Neural cell (in vitro differentiated cells): ENCODE measurements around the gene PCDH9. TPM values are rescaled to one million over a fixed set of nuclear protein-coding genes. Genes with fewer than 3 reads are reported as not detected.

ENCODE experiments used
- H2AFZ ChIP-seq: fragments of 200-600, 300-800 bp; sonication (generic), shearing (Covaris generic); 2 replicates; pipeline ENCODE4 v1.6.0; 2014; ENCODE audit warnings: low read depth, mild to moderate bottlenecking, antibody characterized with exemption, low read length, moderate library complexity
- H3F3A ChIP-seq: fragments of 200-600 bp; shearing (Covaris generic); 2 replicates; pipeline ENCODE4 v1.6.1; 2016; ENCODE audit warnings: mild to moderate bottlenecking, moderate library complexity, mixed read lengths, antibody characterized with exemption, low read length; ENCODE audit not compliant: insufficient read depth, poor library complexity, severe bottlenecking
- H3K27ac ChIP-seq: fragments of 200-600, 300-800 bp; sonication (generic), shearing (Covaris generic); 2 replicates; pipeline ENCODE4 v1.5.1; 2014; ENCODE audit warnings: mild to moderate bottlenecking, low read length, moderate library complexity
- H3K27me3 ChIP-seq: fragments of 300-800, 200-600 bp; sonication (generic), shearing (Covaris generic); 2 replicates; pipeline ENCODE4 v1.6.0; 2014; ENCODE audit warnings: mild to moderate bottlenecking, low read depth, low read length, moderate library complexity; ENCODE audit not compliant: insufficient read depth
- H3K36me3 ChIP-seq: fragments of 300-800, 200-600 bp; sonication (generic), shearing (Covaris generic); 2 replicates; pipeline ENCODE4 v1.5.1; 2014; ENCODE audit warnings: mild to moderate bottlenecking, antibody characterized with exemption, low read length, moderate library complexity; ENCODE audit not compliant: insufficient read depth
- H3K4me2 ChIP-seq: fragments of 300-800, 200-600 bp; sonication (generic), shearing (Covaris generic); 2 replicates; pipeline ENCODE4 v1.6.0; 2014; ENCODE audit warnings: mild to moderate bottlenecking, low read length
- H3K4me3 ChIP-seq: fragments of 300-800, 200-600 bp; sonication (generic), shearing (Covaris generic); 2 replicates; pipeline ENCODE4 v1.5.1; 2014; ENCODE audit warnings: mild to moderate bottlenecking, low read length, moderate library complexity
- H3K79me2 ChIP-seq: fragments of 200-600 bp; shearing (Covaris generic); replicated peaks from 2 replicates; pipeline ENCODE4 v1.6.0; 2014; ENCODE audit warnings: mild to moderate bottlenecking, low read length, moderate library complexity; ENCODE audit not compliant: insufficient read depth
- H3K9ac ChIP-seq: fragments of 300-800, 200-600 bp; sonication (generic), shearing (Covaris generic); 2 replicates; pipeline ENCODE4 v1.6.1; 2016; ENCODE audit warnings: mild to moderate bottlenecking, low read length, mixed read lengths
- H3K9me2 ChIP-seq: fragments of 200-600 bp; shearing (Covaris generic); 2 replicates; pipeline ENCODE4 v1.6.1; 2016; ENCODE audit warnings: mild to moderate bottlenecking, low read length, mixed read lengths; ENCODE audit not compliant: insufficient read depth
- H3K9me3 ChIP-seq: fragments of 200-600, 300-800 bp; sonication (generic), shearing (Covaris generic); 2 replicates; pipeline ENCODE4 v1.6.1; 2016; ENCODE audit warnings: mild to moderate bottlenecking, mixed run types, low read length, moderate library complexity, mixed read lengths
- H4K20me1 ChIP-seq: fragments of 200-600 bp; shearing (Covaris generic); 2 replicates; pipeline ENCODE4 v1.6.1; 2016; ENCODE audit warnings: mild to moderate bottlenecking, mixed run types; ENCODE audit not compliant: insufficient read depth
- CTCF ChIP-seq: fragments of 450-650 bp; IDR thresholded peaks from 2 replicates; pipeline ENCODE4 v1.5.1; 2014; ENCODE audit warnings: antibody characterized with exemption, mild to moderate bottlenecking, moderate library complexity; ENCODE audit not compliant: poor library complexity, severe bottlenecking
- EP300 ChIP-seq: fragments of 450-650 bp; conservative IDR thresholded peaks from 2 replicates; pipeline ENCODE4 v1.6.1; 2014; ENCODE audit warnings: antibody characterized with exemption, mild to moderate bottlenecking, moderate library complexity; ENCODE audit not compliant: poor library complexity, severe bottlenecking
- EZH2 ChIP-seq: fragments of 200-600, 300-800 bp; shearing (Covaris generic), sonication (generic); IDR thresholded peaks from 2 replicates; pipeline ENCODE4 v1.6.1; 2014; ENCODE audit warnings: antibody characterized with exemption, low read length, borderline replicate concordance, mild to moderate bottlenecking; ENCODE audit not compliant: insufficient read depth, poor library complexity, severe bottlenecking
- MXI1 ChIP-seq: fragments of 450-650 bp; conservative IDR thresholded peaks from 2 replicates; pipeline ENCODE4 v1.6.1; 2014; ENCODE audit warnings: antibody characterized with exemption, mild to moderate bottlenecking; ENCODE audit not compliant: poor library complexity, severe bottlenecking
- POLR2AphosphoS5 ChIP-seq: IDR thresholded peaks from 2 replicates; pipeline ENCODE4 v1.6.1; 2012
- RAD21 ChIP-seq: fragments of 450-650 bp; conservative IDR thresholded peaks from 2 replicates; pipeline ENCODE4 v1.6.1; 2014; ENCODE audit warnings: antibody characterized with exemption, mild to moderate bottlenecking, moderate library complexity
- REST ChIP-seq: IDR thresholded peaks from 2 replicates; pipeline ENCODE4 v1.6.1; 2012; ENCODE audit warnings: borderline replicate concordance
- SMC3 ChIP-seq: fragments of 450-650 bp; conservative IDR thresholded peaks from 2 replicates; pipeline ENCODE4 v1.6.1; 2014; ENCODE audit warnings: antibody characterized with exemption, mild to moderate bottlenecking, moderate library complexity; ENCODE audit not compliant: poor library complexity
- TAF1 ChIP-seq: IDR thresholded peaks from 2 replicates; pipeline ENCODE4 v1.6.1; 2012; ENCODE audit warnings: low read depth
- polyA plus RNA-seq: library from polyadenylated mRNA; depleted of rRNA; stranded (reverse); fragments of >200 nt; gene quantifications from 2 replicates; pipeline ENCODE4 v1.2.3, GENCODE V29; 2014

The PCDH9 gene
- polyA plus RNA-seq, 1 donor from 2014 or later, result 4.6 TPM

GRCh38 chr13:66691149-66691548 lies 539.0 kb downstream of the PCDH9 start:
- Histone ChIP-seq H3K9ac (no peak overlapping the region), H3K36me3 (no peaks in the 10 kb centered on the region), H4K20me1 (no peaks in the 10 kb centered on the region), H3K4me3 (no peak overlapping the region), H3K9me3 (no peaks in the 10 kb centered on the region), H3F3A (no peaks in the 10 kb centered on the region), H3K79me2 (no peaks in the 10 kb centered on the region), H3K27ac (no peak overlapping the region), H3K27me3 (no peaks in the 10 kb centered on the region), H3K9me2 (no peaks in the 10 kb centered on the region), H3K4me2 (no peak overlapping the region), H2AFZ (no peak overlapping the region)
- no peak for TF ChIP-seq TAF1
- no peak for TF ChIP-seq EP300
- no peak for TF ChIP-seq EZH2
- no peak for TF ChIP-seq SMC3
- no peak for TF ChIP-seq MXI1
- no peak for TF ChIP-seq RAD21
- no peak for TF ChIP-seq CTCF
- no peak for TF ChIP-seq POLR2AphosphoS5
- TF ChIP-seq REST, result no peak

GRCh38 chr13:66689628-66690027 lies 540.5 kb downstream of the PCDH9 start:
- H3K36me3 ChIP-seq, result no peaks in the 10 kb centered on the region
- no peak overlapping the region for H2AFZ ChIP-seq
- peak; percentile 68 for TF ChIP-seq RAD21
- no peak for TF ChIP-seq POLR2AphosphoS5
- no peak for TF ChIP-seq EP300
- TF ChIP-seq CTCF, result peak; percentile 56
- TF ChIP-seq MXI1, result no peak
- peak; percentile 66 for TF ChIP-seq SMC3
- TF ChIP-seq EZH2, result no peak
- no peak for TF ChIP-seq TAF1
- TF ChIP-seq REST, result no peak
- no peak overlapping the region for H3K9ac ChIP-seq
- no peaks in the 10 kb centered on the region for H3K27me3 ChIP-seq
- H3K79me2 ChIP-seq, result no peaks in the 10 kb centered on the region
- no peak overlapping the region for H3K4me2 ChIP-seq
- peak overlapping the region; percentile 6 for H3K27ac ChIP-seq
- H3F3A ChIP-seq, result no peaks in the 10 kb centered on the region
- H3K4me3 ChIP-seq, result no peak overlapping the region
- no peaks in the 10 kb centered on the region for H3K9me2 ChIP-seq
- H3K9me3 ChIP-seq, result no peaks in the 10 kb centered on the region
- no peaks in the 10 kb centered on the region for H4K20me1 ChIP-seq
